ENCODE measurements around the gene COPS3. TPM values are rescaled to one million over a fixed set of nuclear protein-coding genes. Genes with fewer than 3 reads are reported as not detected.
A peak's percentile ranks its signal among the peaks of the same experiment; 100 is the strongest.

The COPS3 gene
- total RNA-seq, 1 donor from 2014 or later: 47.5 TPM

DNA sequence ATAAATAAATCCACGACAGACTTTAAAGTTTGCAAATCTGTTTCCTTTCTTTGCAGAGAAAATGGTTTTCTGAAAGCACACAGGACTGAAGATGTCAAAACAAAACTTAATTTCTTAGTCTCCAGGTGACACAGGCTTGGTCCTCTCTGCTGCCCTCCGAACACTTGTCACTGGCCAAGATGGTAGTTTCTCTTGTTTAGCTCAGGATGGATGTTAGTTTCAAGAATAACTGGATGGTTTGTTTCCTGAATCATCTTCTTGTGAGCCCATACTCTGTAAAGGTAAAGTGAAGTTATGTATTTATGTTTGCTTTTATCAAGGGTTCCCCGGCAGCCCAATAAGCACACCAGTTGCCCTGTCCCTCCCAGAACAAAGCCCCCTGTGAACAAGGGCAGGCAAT is 34.2 kb downstream of the COPS3 start:
- DNase-seq (ENCODE audit: low spot score): no peak

DNA sequence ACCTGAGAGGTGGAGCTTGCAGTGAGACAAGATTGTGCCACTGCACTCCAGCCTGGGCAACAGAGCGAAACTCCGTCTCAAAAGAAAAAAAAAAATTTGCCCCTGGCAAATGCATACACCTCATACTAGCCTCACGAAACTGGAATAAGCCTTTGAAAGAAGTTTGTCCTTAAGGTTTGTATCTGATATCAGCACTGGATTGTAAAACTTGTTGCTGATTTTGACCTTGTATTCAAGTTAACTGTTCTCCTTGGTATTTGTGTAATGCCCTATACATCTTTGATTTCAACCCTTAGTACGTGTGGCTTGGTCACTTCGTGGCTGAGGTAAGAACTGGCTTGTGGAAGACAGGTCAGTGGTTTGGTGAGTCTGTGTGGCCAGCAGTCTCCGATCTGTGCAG is 37.9 kb downstream of the COPS3 start:
- no peak for DNase-seq (ENCODE audit: low spot score)

- no peak for DNase-seq (ENCODE audit: low spot score)
Measured at GRCh38 chr17:17242246-17242645, 38.8 kb downstream of the COPS3 start.

GRCh38 chr17:17241656-17242055 is 39.4 kb downstream of the COPS3 start:
- DNase-seq (ENCODE audit: low spot score): no peak

- no peak for DNase-seq (ENCODE audit: low spot score)
Measured at GRCh38 chr17:17239832-17240231, 41.2 kb downstream of the COPS3 start.

DNA sequence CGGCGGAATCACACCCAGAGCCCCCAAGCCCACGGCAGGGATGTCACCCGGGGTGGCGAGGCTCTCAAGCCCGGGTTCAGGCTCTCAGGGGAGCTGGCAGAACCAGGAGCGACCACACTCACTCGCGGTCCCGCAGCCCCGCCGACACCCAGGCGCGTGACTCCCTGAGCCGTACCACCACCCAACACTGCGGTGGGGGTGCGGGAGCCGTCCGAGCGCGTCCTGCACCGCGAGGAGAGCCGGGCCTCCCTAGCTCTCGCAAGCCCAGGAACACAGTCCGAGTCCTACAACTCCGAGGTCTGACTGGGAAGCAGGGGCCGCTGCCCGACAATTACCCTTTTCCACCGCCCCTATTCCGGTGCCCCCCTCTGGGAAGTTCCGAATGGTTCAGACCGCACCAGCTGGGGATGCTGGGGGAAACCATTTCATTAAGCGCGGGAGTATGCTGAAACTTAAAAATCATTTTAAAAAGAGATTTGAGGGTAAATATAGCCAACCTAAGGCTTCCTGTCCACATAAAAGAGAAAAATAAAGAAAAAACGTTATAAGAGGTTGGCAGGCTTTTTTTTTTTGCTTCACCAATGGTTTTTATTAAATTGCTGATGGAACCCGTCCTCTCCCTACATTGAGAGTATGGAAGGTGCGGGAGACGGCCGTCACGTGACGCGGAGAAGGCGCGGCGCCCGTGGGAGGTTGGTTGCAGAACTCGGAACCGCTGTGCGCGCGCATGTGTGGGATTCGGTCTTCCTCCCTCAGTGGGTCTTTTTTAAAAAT is 43.8 kb downstream of the COPS3 start, which contains the start of gene FLCN:
FLCN (minus strand) TSS at position 143 of the 774 bp plus-strand sequence. CDS start 9,031 bp downstream, outside the sequence.
- peak; percentile 97 for DNase-seq (ENCODE audit: low spot score)

GRCh38 chr17:17236295-17237025 is 44.6 kb downstream of the COPS3 start:
- DNase-seq (ENCODE audit: low spot score): no peak

DNA sequence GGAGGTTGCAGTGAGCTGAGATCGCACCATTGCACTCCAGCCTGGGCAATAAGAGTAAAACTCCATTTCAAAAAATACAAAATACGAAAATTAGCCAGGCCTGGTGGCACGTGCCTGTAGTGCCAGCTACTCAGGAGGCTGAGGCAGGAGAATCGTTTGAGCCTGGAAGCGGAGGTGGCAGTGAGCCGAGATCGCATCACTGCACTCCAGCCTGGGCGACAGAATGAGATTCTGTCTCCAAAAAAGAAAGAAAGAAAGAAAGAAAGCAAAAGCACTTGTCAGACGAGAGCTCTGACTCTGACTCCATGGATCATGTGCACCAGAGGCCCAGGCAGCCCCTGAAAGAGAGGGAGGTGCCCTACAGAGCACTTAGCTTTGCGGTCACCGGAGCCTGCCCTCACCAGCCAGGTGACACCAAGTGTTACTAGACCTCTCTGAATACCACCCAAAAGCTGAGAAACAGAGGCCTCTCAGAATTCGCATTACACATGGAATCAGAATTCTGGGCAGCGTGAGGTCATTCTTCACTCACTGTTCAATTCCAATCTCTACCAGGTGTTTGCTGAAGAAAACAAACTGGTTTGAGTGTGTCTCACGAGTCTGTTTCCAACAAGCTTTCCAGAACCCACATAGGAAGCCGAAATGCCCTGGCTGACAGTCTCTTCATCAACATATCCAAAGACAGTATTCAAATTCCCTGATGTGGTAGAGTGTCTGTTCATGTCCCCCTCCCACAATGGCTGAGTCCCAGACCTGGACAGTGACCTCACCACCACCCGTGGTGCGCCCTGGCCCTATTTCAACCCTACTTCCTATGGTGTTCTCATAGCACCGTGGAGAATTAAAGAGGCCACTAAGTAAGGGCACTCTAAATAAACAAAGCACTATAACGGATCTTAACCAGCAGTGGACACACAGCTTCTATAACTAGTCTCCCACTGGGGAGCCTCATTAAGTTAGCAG is 45.6 kb downstream of the COPS3 start:
- no peak for DNase-seq (ENCODE audit: low spot score)

GRCh38 chr17:17232303-17232621 is 48.8 kb downstream of the COPS3 start:
- DNase-seq (ENCODE audit: low spot score): no peak

GRCh38 chr17:17231621-17232302 is 49.3 kb downstream of the COPS3 start:
- DNase-seq (ENCODE audit: low spot score): no peak

DNA sequence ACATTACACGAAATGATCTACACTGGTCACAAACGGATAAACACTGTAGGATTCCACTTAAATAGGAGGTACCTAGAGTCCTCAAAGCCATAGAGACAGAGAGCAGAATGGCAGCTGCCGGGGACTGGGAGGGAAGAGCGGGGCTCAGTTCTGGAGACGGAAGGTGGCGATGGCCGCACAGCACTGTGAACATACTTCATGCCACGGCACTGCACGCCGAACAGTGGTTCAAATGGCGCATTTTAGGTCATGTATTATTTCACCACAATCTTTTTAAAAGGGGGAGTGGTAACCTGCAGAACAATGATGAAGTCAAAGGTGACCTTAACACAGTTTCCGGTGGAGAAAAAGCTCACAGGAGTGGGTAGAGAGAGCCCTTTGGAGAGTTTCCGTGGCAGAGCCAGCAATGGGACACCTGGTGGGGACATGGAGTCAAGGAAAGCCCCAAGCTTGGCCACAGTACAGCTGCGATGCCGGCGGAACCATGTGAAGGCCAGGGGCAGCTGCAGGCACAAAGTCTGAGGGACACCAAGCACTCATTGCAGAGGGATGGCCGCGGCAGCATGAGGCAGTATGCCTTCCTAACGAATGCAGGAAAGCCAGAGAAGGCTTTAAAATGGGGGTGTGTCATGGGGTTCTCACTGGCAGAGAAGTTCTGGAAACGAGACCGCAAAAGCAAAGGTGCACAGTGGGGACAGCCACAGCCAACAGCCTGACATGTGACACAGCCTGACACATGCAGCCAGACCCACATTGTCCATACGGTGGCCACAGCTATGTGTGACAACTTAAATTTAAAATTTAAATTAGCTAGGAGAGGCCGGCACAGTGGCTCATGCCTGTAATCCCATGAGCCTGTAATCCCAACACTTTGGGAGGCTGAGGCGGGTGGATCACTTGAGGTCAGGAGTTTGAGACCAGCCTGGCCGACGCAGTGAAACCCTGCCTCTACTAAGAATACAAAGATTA is 51.3 kb downstream of the COPS3 start:
- DNase-seq (ENCODE audit: low spot score): no peak

DNA sequence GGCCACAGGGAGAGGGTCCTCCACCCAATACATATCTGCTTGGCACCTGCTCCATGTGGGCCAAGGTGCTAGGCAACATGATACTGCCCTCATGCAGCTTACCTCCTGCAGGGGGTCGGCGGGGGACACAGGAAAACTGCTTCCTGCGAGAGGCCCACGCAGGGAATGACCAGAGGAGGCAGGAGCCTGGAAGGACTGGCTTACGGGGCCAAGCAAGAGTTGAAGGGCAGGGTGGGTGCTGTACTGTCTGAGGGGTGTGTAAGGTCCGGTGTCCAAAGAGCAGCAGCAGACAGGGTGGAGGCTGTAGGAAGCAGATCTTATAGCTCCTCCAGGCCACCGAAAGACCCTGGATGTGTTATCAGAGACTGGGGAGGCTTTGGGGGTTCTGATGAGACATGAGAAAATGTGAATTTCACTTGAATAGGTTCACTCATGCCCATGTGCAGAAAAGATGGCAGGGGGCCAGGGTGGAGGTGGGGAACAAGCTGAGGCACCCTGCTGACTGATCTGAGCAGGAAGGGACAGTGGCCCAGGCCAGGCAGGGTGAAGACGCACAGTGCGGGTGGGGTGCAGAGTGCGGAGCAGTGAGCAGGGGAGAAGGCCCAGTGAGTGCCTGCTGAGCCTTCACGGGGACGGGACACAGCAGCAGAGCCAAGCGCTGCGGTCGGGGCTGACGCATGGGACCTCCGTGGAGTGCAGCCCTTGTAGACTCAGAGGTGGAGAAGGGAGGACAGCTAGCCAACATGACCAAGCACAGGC is 52.3 kb downstream of the COPS3 start:
- no peak for DNase-seq (ENCODE audit: low spot score)

- DNase-seq (ENCODE audit: low spot score): no peak
Measured at GRCh38 chr17:17227608-17228520, 53.2 kb downstream of the COPS3 start.

- no peak for DNase-seq (ENCODE audit: low spot score)
Measured at GRCh38 chr17:17226451-17227265, 54.4 kb downstream of the COPS3 start.

GRCh38 chr17:17225901-17226300 is 55.1 kb downstream of the COPS3 start:
- no peak for DNase-seq (ENCODE audit: low spot score)

GRCh38 chr17:17224137-17224536 is 56.9 kb downstream of the COPS3 start:
- no peak for DNase-seq (ENCODE audit: low spot score)

- DNase-seq (ENCODE audit: low spot score): no peak
Measured at GRCh38 chr17:17223736-17224135, 57.3 kb downstream of the COPS3 start.

All from mesenteric fat pad (tissue), 1 donor.